GM19324 (cell line): ENCODE results near the gene FAM8A1.

Experiments used
- ATAC-seq: cut with Tn5 transposase; IDR thresholded peaks from one replicate; pipeline ENCODE4 v1.9.1; 2021; ENCODE audit warnings: mild to moderate bottlenecking, moderate library complexity; ENCODE audit not compliant: unreplicated experiment, low FRiP score

The FAM8A1 gene

DNA sequence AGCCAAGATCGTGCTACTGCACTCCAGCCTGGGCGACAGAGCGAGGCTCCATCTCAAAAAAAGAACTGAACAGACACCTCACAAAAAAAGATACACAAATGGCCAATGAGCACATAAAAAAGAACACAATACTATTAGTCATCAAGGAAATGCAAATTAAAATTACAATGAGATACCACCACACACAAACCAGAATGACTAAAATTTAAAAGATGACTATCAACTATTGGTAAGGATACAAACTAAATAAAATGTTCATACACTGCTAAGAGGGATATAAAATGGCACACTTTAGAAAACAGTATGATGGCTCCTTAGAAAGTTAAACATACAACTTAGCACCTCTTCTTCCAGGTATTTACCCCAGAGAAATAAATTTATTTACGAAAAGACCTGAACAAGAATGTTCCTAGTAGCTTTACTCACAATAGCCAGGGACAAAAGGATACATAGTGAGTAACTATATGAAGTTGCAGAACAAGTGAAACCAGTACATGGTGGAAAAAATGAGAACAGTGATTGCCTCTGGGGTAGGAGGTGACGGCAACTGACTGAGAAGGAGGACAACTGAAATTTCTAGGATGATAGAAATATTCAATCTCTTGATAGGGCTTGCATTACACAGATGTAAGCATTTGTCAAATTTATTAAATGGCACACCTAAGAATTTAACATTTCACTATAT, 53.2 kb downstream of the FAM8A1 start:
- no peak for ATAC-seq

DNA sequence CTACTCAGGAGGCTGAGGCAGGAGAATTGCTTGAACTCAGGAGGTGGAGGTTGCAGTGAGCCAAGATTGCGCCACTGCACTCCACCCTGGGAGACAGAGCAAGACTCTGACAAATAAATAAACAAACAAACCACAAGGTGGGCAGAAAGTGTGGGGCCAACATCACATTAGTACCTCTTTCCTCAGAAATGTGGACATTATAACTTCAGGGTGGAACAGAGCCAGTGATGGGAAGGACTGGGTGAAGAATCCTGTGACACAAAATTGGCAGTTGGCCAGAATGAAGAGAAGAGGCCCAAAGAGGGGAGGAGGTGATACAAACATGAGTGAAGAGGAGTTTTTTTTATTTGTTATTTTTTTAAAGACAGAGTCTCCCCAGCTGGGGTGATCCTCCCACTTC, 56.0 kb downstream of the FAM8A1 start:
- ATAC-seq, result no peak

GRCh38 chr6:17656644-17657043, 56.5 kb downstream of the FAM8A1 start:
- no peak for ATAC-seq
